ENCODE measurements around the gene METRN. TPM values are rescaled to one million over a fixed set of nuclear protein-coding genes. Genes with fewer than 3 reads are reported as not detected.
A peak's percentile ranks its signal among the peaks of the same experiment; 100 is the strongest.

Gene METRN
- total and polyA plus RNA-seq, 2 donors (not counting 1 experiment from before 2014, with no cell fraction given) = 6.9 to 10.4 TPM

DNA sequence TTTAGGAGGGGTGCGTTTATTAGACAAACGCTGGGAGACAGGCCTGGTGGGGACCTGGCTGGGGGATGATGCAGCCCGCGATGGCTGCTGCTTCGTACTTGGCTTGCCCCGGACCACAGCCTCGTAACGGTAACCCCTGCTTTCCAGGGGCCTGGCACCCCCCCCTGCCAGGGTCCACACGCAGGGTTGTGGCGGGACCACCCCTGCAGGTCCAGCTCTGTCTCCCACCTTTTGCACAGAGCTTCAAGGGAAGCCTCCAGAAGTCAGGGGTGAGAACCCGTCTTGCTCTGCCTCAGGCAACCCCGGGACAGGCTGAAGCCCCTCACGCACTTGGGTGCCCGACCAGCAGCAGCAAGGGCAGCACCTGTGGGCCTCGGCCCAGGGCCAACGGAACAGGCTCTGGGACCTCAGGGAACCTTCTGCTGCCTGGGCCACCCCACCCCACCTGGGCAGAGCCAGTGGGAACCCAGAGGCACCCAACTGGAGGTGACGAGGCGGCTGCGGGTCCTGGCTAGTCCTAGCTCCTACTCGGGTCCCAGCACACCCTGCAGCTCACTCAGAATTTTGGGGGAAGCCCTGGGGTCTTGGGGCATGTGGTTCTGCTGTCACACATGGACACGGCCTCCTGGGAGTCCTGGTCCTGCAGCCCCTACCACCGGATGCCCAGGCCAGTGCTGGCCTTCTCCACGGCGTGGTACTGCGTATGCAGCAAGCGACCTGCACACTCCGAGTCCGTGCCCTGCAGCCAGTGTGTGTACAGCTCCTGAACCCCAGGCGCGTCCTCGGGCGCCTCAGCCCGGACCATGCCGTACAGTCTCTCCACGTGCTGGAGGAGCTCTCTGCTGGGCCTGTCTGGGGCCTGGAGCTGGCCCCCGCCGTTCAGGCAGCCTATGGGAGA lies 15.1 kb downstream of the METRN start:
- H3K9me3 ChIP-seq (ENCODE audit: control extremely low read depth in 1 of 3, control insufficient read depth in 2 of 3, insufficient read depth in 1 of 3, low read length in 2 of 3) = no peaks in the 10 kb centered on the region
- no peak overlapping the region for H3K4me3 ChIP-seq (ENCODE audit: control extremely low read depth in 1 of 5, extremely low read depth in 1 of 5, insufficient read depth in 1 of 5, low read depth in 2 of 5, low read length in 4 of 5)
- no peak overlapping the region for H3K27ac ChIP-seq (ENCODE audit: low read length in 2 of 2)
- ChIA-PET POLR2A (no interaction called here), CTCF (interaction anchor here (0.5 to 1.2 kb wide), 2 partner anchors 12 to 18 kb away, joined by 3 to 4 read pairs; no protein-coding TSS in a partner anchor)
- no peaks in the 10 kb centered on the region for H3K27me3 ChIP-seq (replicated peaks in 1 of 4; ENCODE audit: control extremely low read depth in 1 of 4, control insufficient read depth in 3 of 4, insufficient read depth in 4 of 4, low read length in 3 of 4)
- DNase-seq (no peak), ATAC-seq (ENCODE audit: low read depth) (no peak)
- no peak overlapping the region for H2AFZ ChIP-seq (ENCODE audit: insufficient read depth, low read depth, low read length, poor library complexity, severe bottlenecking)
- intact Hi-C loops (cut with micrococcal nuclease) = loop anchor here (5.0 kb wide), 1 partner anchor 882 kb away; the partner anchor contains the start of genes CRAMP1 and IFT140
- Mint-ChIP-seq H3K9me3 (ENCODE audit: insufficient read depth) (no peaks in the 10 kb centered on the region), H3K4me3 (peak overlapping the region; percentile 19), H3K27ac (peak overlapping the region; percentile 10), H3K4me1 (peaks cover 16% of the 10 kb centered on the region), H3K27me3 (no peaks in the 10 kb centered on the region)
- H3K4me2 ChIP-seq (replicated peaks; ENCODE audit: low read depth, low read length, poor library complexity, severe bottlenecking) = no peak overlapping the region
- no peak overlapping the region for H3K9ac ChIP-seq (ENCODE audit: low read length)
- H3K36me3 ChIP-seq (replicated peaks in 1 of 2; ENCODE audit: control extremely low read depth in 1 of 2, control insufficient read depth in 1 of 2, extremely low read depth in 1 of 2, insufficient read depth in 2 of 2, low read length in 1 of 2) = peaks cover 0 to 32% of the 10 kb centered on the region in 2 experiments
- TF ChIP-seq EZH2 (IDR thresholded peaks at IDR 0.05; ENCODE audit: borderline replicate concordance, insufficient read depth, low read depth, low read length, poor library complexity, severe bottlenecking) = no peak
- TF ChIP-seq, protein P1, sequence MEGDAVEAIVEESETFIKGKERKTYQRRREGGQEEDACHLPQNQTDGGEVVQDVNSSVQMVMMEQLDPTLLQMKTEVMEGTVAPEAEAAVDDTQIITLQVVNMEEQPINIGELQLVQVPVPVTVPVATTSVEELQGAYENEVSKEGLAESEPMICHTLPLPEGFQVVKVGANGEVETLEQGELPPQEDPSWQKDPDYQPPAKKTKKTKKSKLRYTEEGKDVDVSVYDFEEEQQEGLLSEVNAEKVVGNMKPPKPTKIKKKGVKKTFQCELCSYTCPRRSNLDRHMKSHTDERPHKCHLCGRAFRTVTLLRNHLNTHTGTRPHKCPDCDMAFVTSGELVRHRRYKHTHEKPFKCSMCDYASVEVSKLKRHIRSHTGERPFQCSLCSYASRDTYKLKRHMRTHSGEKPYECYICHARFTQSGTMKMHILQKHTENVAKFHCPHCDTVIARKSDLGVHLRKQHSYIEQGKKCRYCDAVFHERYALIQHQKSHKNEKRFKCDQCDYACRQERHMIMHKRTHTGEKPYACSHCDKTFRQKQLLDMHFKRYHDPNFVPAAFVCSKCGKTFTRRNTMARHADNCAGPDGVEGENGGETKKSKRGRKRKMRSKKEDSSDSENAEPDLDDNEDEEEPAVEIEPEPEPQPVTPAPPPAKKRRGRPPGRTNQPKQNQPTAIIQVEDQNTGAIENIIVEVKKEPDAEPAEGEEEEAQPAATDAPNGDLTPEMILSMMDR (IDR thresholded peaks at IDR 0.05) = no peak
- H4K20me1 ChIP-seq (ENCODE audit: control insufficient read depth, insufficient read depth, low read length, poor library complexity, severe bottlenecking) = peaks cover 14% of the 10 kb centered on the region
- H3K79me2 ChIP-seq (ENCODE audit: control insufficient read depth, insufficient read depth, low read length) = no peaks in the 10 kb centered on the region
- peaks cover 10 to 28% of the 10 kb centered on the region in 2 donors for H3K4me1 ChIP-seq (ENCODE audit: control insufficient read depth in 2 of 2, insufficient read depth in 2 of 2, low read length in 2 of 2)
- WGBS (ENCODE audit: insufficient coverage) = 94% methylated on average over 37 of the region's 37 CpGs
